Transverse colon (tissue), 4 donors: ENCODE results near the gene VAV2. TPM values are rescaled to one million over a fixed set of nuclear protein-coding genes. Genes with fewer than 3 reads are reported as not detected.

Source experiments
- DNase-seq: peaks from one replicate; pipeline ENCODE4 v3.0.0-alpha.2; 2019
- H3K27ac ChIP-seq, 4 donors: fragments of 200-600 bp; sonication (generic); 2 replicates each; pipeline ENCODE4 v1.5.1; 2016 to 2018; ENCODE audit warnings: inconsistent platforms in 4 of 4
- H3K27me3 ChIP-seq: fragments of 200-600 bp; sonication (generic); 2 replicates; pipeline ENCODE4 v1.5.1; 2017; ENCODE audit warnings: inconsistent platforms
- H3K36me3 ChIP-seq, 4 donors: fragments of 200-600 bp; sonication (generic); 2 replicates each; pipeline ENCODE4 v1.5.1; 2017 to 2019; ENCODE audit warnings: inconsistent platforms in 4 of 4
- H3K4me1 ChIP-seq, 4 donors: fragments of 200-600 bp; sonication (generic); 2 replicates each; pipeline ENCODE4 v1.5.1; 2017 to 2020; ENCODE audit warnings: inconsistent platforms in 4 of 4
- H3K4me3 ChIP-seq, 4 donors: fragments of 200-600 bp; sonication (generic); 1 replicate in 1 of 4; 2 replicates in 3 of 4; pipeline versions ENCODE4 v1.5.1 to v1.6.1; 2017 to 2019; ENCODE audit warnings: inconsistent platforms in 4 of 4
- H3K9me3 ChIP-seq, 2 donors: fragments of 200-600 bp; sonication (generic); 2 replicates each; pipeline ENCODE4 v1.5.1; 2017 to 2019; ENCODE audit warnings: inconsistent platforms in 2 of 2
- EP300 ChIP-seq: sonication (generic); formaldehyde crosslinking; IDR thresholded peaks from one replicate; pipeline ENCODE4 v1.6.1; 2017; ENCODE audit warnings: antibody characterized with exemption, low read depth
- POLR2A ChIP-seq: fragments of 450-650 bp; IDR thresholded peaks from one replicate; pipeline ENCODE4 v1.6.1; 2016; ENCODE audit warnings: antibody characterized with exemption, mild to moderate bottlenecking, moderate library complexity
- POLR2AphosphoS5 ChIP-seq, 3 donors: sonication (generic); formaldehyde crosslinking; IDR thresholded peaks; one replicate each; pipeline ENCODE4 v1.6.1; 2016; ENCODE audit warnings: antibody characterized with exemption in 3 of 3
- WGBS, 2 donors: methylation state at CpG; one replicate each; pipeline ENCODE4 v1.1.5; 2018; ENCODE audit warnings: low coverage in 1 of 2; 5-methylcytosine and 5-hydroxymethylcytosine counted together
- in situ Hi-C, 4 donors: fragments of 200-750 bp; cut with MboI; loops; one replicate each; pipeline versions ENCODE4 v1.15.0 to v1.15.1; 2017; ENCODE audit warnings: low sequenced_read_pairs in 3 of 4, low pct_ligation_motif_present in 1 of 4, low pct_unique_long_range_greater_than_20kb in 1 of 4
- intact Hi-C: fragments of 100-400 bp; cut with DNase I; formaldehyde crosslinking; loops from one replicate; pipeline ENCODE4 v1.15.1; 2023; ENCODE audit warnings: low total_unique reads
- total RNA-seq, 4 donors: library from RNA; depleted of rRNA; stranded (reverse); fragments of >200 nt; gene quantifications; one replicate each; pipeline ENCODE4 v1.1.0, GENCODE V29; 2016
- TF ChIP-seq, protein P1 (sequence below), 5 experiments: fragments of 200-600 bp in 3 of 5; fragments of 450-650 bp in 2 of 5; sonication (generic) in 3 of 5; IDR thresholded peaks; 1 replicate in 2 of 5; 2 replicates in 3 of 5; pipeline ENCODE4 v1.5.1; 2016 to 2017; ENCODE audit warnings: antibody characterized with exemption in 5 of 5, inconsistent platforms in 3 of 5, mild to moderate bottlenecking in 2 of 5, moderate library complexity in 1 of 5

The VAV2 gene
- total RNA-seq, 4 donors from 2014 or later: 8.2 to 52.4 (median 24.5) TPM

DNA sequence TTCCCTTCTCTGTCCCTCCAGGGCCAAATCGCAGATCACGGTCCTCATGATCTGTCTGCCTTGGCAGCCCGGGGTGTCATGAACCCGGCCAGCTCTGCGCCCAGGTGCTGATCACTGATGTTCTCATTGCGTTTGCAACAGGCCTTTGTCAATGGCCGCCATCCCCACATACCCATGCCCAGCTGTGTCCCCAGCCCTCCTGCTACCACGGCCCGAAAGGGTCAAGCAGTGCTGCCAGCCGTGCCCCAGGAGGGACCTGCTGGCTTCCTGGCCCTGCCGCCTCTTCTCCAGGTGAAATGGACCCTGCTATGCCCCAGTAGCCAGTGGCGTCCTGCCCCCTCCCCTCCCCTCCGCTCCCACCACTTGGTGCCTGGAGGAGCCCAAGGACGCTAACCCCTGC, 12.8 kb upstream of the VAV2 start:
- no peak overlapping the region for H3K4me3 ChIP-seq
- TF ChIP-seq EP300: no peak
- TF ChIP-seq POLR2A: no peak
- TF ChIP-seq, protein P1, sequence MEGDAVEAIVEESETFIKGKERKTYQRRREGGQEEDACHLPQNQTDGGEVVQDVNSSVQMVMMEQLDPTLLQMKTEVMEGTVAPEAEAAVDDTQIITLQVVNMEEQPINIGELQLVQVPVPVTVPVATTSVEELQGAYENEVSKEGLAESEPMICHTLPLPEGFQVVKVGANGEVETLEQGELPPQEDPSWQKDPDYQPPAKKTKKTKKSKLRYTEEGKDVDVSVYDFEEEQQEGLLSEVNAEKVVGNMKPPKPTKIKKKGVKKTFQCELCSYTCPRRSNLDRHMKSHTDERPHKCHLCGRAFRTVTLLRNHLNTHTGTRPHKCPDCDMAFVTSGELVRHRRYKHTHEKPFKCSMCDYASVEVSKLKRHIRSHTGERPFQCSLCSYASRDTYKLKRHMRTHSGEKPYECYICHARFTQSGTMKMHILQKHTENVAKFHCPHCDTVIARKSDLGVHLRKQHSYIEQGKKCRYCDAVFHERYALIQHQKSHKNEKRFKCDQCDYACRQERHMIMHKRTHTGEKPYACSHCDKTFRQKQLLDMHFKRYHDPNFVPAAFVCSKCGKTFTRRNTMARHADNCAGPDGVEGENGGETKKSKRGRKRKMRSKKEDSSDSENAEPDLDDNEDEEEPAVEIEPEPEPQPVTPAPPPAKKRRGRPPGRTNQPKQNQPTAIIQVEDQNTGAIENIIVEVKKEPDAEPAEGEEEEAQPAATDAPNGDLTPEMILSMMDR (IDR thresholded peaks at IDR 0.05): no peak
- no peak for TF ChIP-seq POLR2AphosphoS5 (IDR thresholded peaks at IDR 0.05)
- H3K27me3 ChIP-seq: no peaks in the 10 kb centered on the region
- 82 to 83% methylated on average over 2 to 12 of the region's 14 CpGs for WGBS, 2 donors
- DNase-seq: no peak
- H3K4me1 ChIP-seq: no peaks in the 10 kb centered on the region
- no peaks in the 10 kb centered on the region for H3K9me3 ChIP-seq
- in situ Hi-C loops (loop anchor here in 1 of 4 donors (10.0 kb wide), 1 partner anchor 200 kb away; no protein-coding TSS in a partner anchor), intact Hi-C loops (no loop called here)
- no peak overlapping the region for H3K27ac ChIP-seq
- no peaks in the 10 kb centered on the region for H3K36me3 ChIP-seq

DNA sequence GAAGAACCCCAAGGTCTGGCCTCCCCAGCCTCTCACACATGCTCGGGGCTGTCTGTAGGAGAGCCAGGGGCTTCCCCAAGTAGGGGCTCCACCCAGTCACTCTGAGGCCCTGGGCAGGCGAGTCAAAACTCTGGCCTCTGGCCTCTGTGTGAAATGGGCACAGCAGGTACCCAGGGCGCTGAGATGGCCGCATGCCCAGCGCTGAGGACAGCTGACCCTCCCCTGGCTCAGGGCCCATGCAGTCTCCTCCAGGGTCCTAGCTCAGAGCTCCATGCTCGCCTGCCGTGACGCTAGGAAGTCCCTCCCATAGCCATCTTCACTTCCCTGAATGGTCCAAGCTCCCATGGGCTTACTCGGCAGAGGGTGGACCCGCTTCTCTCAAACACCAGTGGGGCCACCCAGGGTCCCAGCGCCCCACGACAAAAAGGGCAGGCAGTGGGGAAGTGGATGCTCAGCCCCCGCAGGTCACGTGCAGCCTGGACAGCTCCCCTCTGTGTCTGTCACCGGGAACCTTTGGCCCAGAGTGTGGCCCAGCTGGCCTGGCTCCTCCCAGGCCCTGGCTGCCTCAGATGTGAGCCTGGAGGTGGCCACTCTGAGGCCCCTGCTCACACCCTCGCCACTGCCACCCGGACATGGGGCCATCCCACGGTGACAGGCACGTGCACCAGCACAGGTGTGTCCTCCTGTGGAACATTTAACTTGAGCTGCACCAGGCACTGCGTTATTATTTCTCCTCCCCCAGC, 12.2 kb upstream of the VAV2 start:
- H3K27me3 ChIP-seq: no peaks in the 10 kb centered on the region
- 71% methylated on average over 19 of the region's 20 CpGs; no CpG with 5 or more reads in 1 of the 2 donors for WGBS, 2 donors
- in situ Hi-C loops: loop anchor here in 1 of 4 donors (10.0 kb wide), 1 partner anchor 200 kb away; no protein-coding TSS in a partner anchor
- intact Hi-C loops: no loop called here
- H3K36me3 ChIP-seq: no peaks in the 10 kb centered on the region
- H3K27ac ChIP-seq: no peak overlapping the region
- no peaks in the 10 kb centered on the region for H3K9me3 ChIP-seq
- no peak overlapping the region for H3K4me3 ChIP-seq
- DNase-seq: no peak
- H3K4me1 ChIP-seq: no peaks in the 10 kb centered on the region
- TF ChIP-seq EP300 (no peak), POLR2A (no peak), POLR2AphosphoS5 (IDR thresholded peaks at IDR 0.05) (no peak)
- TF ChIP-seq, protein P1 (IDR thresholded peaks at IDR 0.05): no peak

DNA sequence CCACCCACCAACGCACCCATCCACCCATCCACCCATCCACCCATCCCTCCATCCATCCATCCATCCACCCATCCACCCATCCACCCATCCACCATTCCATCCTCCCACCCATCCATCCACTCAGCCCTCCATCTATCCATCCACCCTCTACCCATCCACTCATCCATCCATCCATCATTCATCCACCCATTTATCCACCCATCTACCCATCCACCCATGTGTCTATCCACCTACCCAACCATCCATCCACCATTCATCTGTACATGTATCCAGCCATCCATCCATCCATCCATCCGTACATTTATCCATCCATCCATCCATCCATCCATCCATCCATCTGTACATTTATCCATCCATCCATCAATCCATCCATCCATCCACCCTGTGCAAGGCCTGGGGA, 11.1 kb upstream of the VAV2 start:
- WGBS, 2 donors: 62 to 67% methylated on average over 2 of the region's 2 CpGs
- no peaks in the 10 kb centered on the region for H3K9me3 ChIP-seq
- TF ChIP-seq EP300 (no peak), POLR2AphosphoS5 (IDR thresholded peaks at IDR 0.05) (no peak), POLR2A (no peak)
- TF ChIP-seq, protein P1 (IDR thresholded peaks at IDR 0.05): no peak
- H3K27me3 ChIP-seq: no peaks in the 10 kb centered on the region
- no peaks in the 10 kb centered on the region for H3K36me3 ChIP-seq
- H3K4me1 ChIP-seq: no peaks in the 10 kb centered on the region
- intact Hi-C loops (no loop called here), in situ Hi-C loops (loop anchor here in 1 of 4 donors (10.0 kb wide), 1 partner anchor 198 kb away; no protein-coding TSS in a partner anchor)
- no peak for DNase-seq
- no peak overlapping the region for H3K4me3 ChIP-seq
- H3K27ac ChIP-seq: no peak overlapping the region

DNA sequence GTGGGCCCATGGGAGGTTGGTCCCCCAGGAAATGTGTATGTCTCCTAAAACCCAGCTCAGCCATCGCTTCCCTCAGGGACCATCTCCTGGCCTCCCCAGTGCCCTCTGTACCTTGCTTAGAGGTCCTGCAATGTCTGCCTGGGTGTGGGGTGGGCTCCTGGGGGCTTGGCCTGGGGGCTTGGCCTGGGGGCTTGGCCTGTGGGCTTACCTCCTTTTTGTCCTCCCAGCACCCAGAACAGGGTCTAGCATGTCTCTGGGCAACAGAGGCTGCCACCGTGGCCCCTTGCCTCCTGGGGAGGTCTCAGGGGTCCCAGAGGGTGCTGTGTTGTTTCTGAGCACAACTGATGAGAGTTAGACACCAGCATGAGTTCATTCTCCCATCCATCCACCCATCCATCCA, 10.7 kb upstream of the VAV2 start:
- in situ Hi-C loops: loop anchor here in 1 of 4 donors (10.0 kb wide), 1 partner anchor 198 kb away; no protein-coding TSS in a partner anchor
- Histone ChIP-seq H3K27me3 (no peaks in the 10 kb centered on the region), H3K27ac (no peak overlapping the region), H3K4me1 (no peaks in the 10 kb centered on the region), H3K4me3 (no peak overlapping the region), H3K9me3 (no peaks in the 10 kb centered on the region), H3K36me3 (no peaks in the 10 kb centered on the region)
- no peak for TF ChIP-seq POLR2AphosphoS5 (IDR thresholded peaks at IDR 0.05)
- intact Hi-C loops: no loop called here
- DNase-seq: no peak
- WGBS, 2 donors: 83 to 84% methylated on average over 1 to 2 of the region's 2 CpGs
